ENCODE measurements around the gene USP14. TPM values are rescaled to one million over a fixed set of nuclear protein-coding genes. Genes with fewer than 3 reads are reported as not detected.
A peak's percentile ranks its signal among the peaks of the same experiment; 100 is the strongest.

Gene USP14
- total and polyA plus RNA-seq, 2 experiments from 2014 or later = 13.9 to 94.8 TPM

GRCh38 chr18:225745-226144 lies 67.4 kb downstream of the USP14 start:
- no peak overlapping the region for H2AFZ ChIP-seq
- no peaks in the 10 kb centered on the region for H3K79me2 ChIP-seq (ENCODE audit: insufficient read depth)
- TF ChIP-seq EZH2 (IDR thresholded peaks at IDR 0.05; ENCODE audit: insufficient read depth, poor library complexity, severe bottlenecking) (no peak), EZH2phosphoT487 (IDR thresholded peaks at IDR 0.05; ENCODE audit: insufficient read depth, low read depth) (no peak)
- no peak overlapping the region for H3K27ac ChIP-seq
- H3K9ac ChIP-seq = no peak overlapping the region
- no peaks in the 10 kb centered on the region for H3K9me3 ChIP-seq (ENCODE audit: low read depth)
- 97% methylated on average over 4 of the region's 4 CpGs for WGBS, 2 experiments (ENCODE audit: low coverage in 1 of 2, low lambda C conversion rate in 2 of 2, missing lambda C conversion rate in 2 of 2)
- no peak overlapping the region for H3K4me2 ChIP-seq (ENCODE audit: unreplicated experiment)
- H3F3A ChIP-seq (ENCODE audit: insufficient read depth) = peaks cover 15% of the 10 kb centered on the region; the same call in 1 of the 2 replicates
- in situ Hi-C loops (cut with MboI) = no loop called here
- peaks cover 11% of the 10 kb centered on the region for H3K4me1 ChIP-seq (ENCODE audit: insufficient read depth)
- no peaks in the 10 kb centered on the region for H4K20me1 ChIP-seq (ENCODE audit: insufficient read depth)
- no peaks in the 10 kb centered on the region for H3K9me2 ChIP-seq (ENCODE audit: insufficient read depth)
- no peak for DNase-seq
- H3K4me3 ChIP-seq = no peak overlapping the region
- no peaks in the 10 kb centered on the region for H3K27me3 ChIP-seq (replicated peaks; ENCODE audit: insufficient read depth)
- H3K36me3 ChIP-seq (ENCODE audit: low read depth) = peaks cover 30% of the 10 kb centered on the region

GRCh38 chr18:227374-227773 lies 69.0 kb downstream of the USP14 start:
- Histone ChIP-seq H3K79me2 (ENCODE audit: insufficient read depth) (no peaks in the 10 kb centered on the region), H3K4me2 (ENCODE audit: unreplicated experiment) (no peak overlapping the region), H4K20me1 (ENCODE audit: insufficient read depth) (no peaks in the 10 kb centered on the region), H3K9me3 (ENCODE audit: low read depth) (no peaks in the 10 kb centered on the region), H3K27ac (no peak overlapping the region), H2AFZ (no peak overlapping the region), H3K4me1 (ENCODE audit: insufficient read depth) (peaks cover 11% of the 10 kb centered on the region), H3K36me3 (ENCODE audit: low read depth) (peaks cover 23% of the 10 kb centered on the region), H3K4me3 (no peak overlapping the region), H3F3A (ENCODE audit: insufficient read depth) (peaks cover 11% of the 10 kb centered on the region; the same call in 1 of the 2 replicates), H3K9ac (no peak overlapping the region), H3K27me3 (replicated peaks; ENCODE audit: insufficient read depth) (no peaks in the 10 kb centered on the region), H3K9me2 (ENCODE audit: insufficient read depth) (no peaks in the 10 kb centered on the region)
- no peak for DNase-seq
- TF ChIP-seq EZH2phosphoT487 (IDR thresholded peaks at IDR 0.05; ENCODE audit: insufficient read depth, low read depth) = no peak
- no peak for TF ChIP-seq EZH2 (IDR thresholded peaks at IDR 0.05; ENCODE audit: insufficient read depth, poor library complexity, severe bottlenecking)
- in situ Hi-C loops (cut with MboI) = no loop called here
- 87 to 90% methylated on average over 6 of the region's 6 CpGs for WGBS, 2 experiments (ENCODE audit: low coverage in 1 of 2, low lambda C conversion rate in 2 of 2, missing lambda C conversion rate in 2 of 2)

- H3K4me3 ChIP-seq = no peak overlapping the region
- DNase-seq = no peak
- peaks cover 17% of the 10 kb centered on the region for H3K36me3 ChIP-seq (ENCODE audit: low read depth)
- H3F3A ChIP-seq (ENCODE audit: insufficient read depth) = peaks cover 11% of the 10 kb centered on the region; the same call in 1 of the 2 replicates
- H3K4me1 ChIP-seq (ENCODE audit: insufficient read depth) = peaks cover 11% of the 10 kb centered on the region
- no peak overlapping the region for H3K9ac ChIP-seq
- H2AFZ ChIP-seq = no peak overlapping the region
- in situ Hi-C loops (cut with MboI) = no loop called here
- no peaks in the 10 kb centered on the region for H3K27me3 ChIP-seq (replicated peaks; ENCODE audit: insufficient read depth)
- no peaks in the 10 kb centered on the region for H3K9me3 ChIP-seq (ENCODE audit: low read depth)
- no peak for TF ChIP-seq EZH2 (IDR thresholded peaks at IDR 0.05; ENCODE audit: insufficient read depth, poor library complexity, severe bottlenecking)
- no peak for TF ChIP-seq EZH2phosphoT487 (IDR thresholded peaks at IDR 0.05; ENCODE audit: insufficient read depth, low read depth)
- H3K79me2 ChIP-seq (ENCODE audit: insufficient read depth) = no peaks in the 10 kb centered on the region
- no peak overlapping the region for H3K4me2 ChIP-seq (ENCODE audit: unreplicated experiment)
- no peaks in the 10 kb centered on the region for H4K20me1 ChIP-seq (ENCODE audit: insufficient read depth)
- H3K9me2 ChIP-seq (ENCODE audit: insufficient read depth) = no peaks in the 10 kb centered on the region
- WGBS, 2 experiments (ENCODE audit: low coverage in 1 of 2, low lambda C conversion rate in 2 of 2, missing lambda C conversion rate in 2 of 2) = 89% methylated on average over 4 of the region's 4 CpGs
- no peak overlapping the region for H3K27ac ChIP-seq
Observed at GRCh38 chr18:227902-228301, 69.5 kb downstream of the USP14 start.

GRCh38 chr18:228586-228985 lies 70.2 kb downstream of the USP14 start:
- in situ Hi-C loops (cut with MboI) = no loop called here
- H3K9ac ChIP-seq = no peak overlapping the region
- no peaks in the 10 kb centered on the region for H3K79me2 ChIP-seq (ENCODE audit: insufficient read depth)
- H3K36me3 ChIP-seq (ENCODE audit: low read depth) = peaks cover 14% of the 10 kb centered on the region
- no peaks in the 10 kb centered on the region for H4K20me1 ChIP-seq (ENCODE audit: insufficient read depth)
- H3K4me3 ChIP-seq = no peak overlapping the region
- H3K9me2 ChIP-seq (ENCODE audit: insufficient read depth) = no peaks in the 10 kb centered on the region
- WGBS, 2 experiments (ENCODE audit: low coverage in 1 of 2, low lambda C conversion rate in 2 of 2, missing lambda C conversion rate in 2 of 2) = 94 to 95% methylated on average over 1 of the region's 1 CpG
- H3K27me3 ChIP-seq (replicated peaks; ENCODE audit: insufficient read depth) = no peaks in the 10 kb centered on the region
- peaks cover 11% of the 10 kb centered on the region for H3K4me1 ChIP-seq (ENCODE audit: insufficient read depth)
- H3K9me3 ChIP-seq (ENCODE audit: low read depth) = no peaks in the 10 kb centered on the region
- peak; percentile 31 for DNase-seq
- no peak overlapping the region for H3K4me2 ChIP-seq (ENCODE audit: unreplicated experiment)
- no peak for TF ChIP-seq EZH2phosphoT487 (IDR thresholded peaks at IDR 0.05; ENCODE audit: insufficient read depth, low read depth)
- H3K27ac ChIP-seq = no peak overlapping the region
- peaks cover 11% of the 10 kb centered on the region; the same call in 1 of the 2 replicates for H3F3A ChIP-seq (ENCODE audit: insufficient read depth)
- no peak overlapping the region for H2AFZ ChIP-seq

- TF ChIP-seq EZH2phosphoT487 (IDR thresholded peaks at IDR 0.05; ENCODE audit: insufficient read depth, low read depth) = no peak
- TF ChIP-seq EZH2 (IDR thresholded peaks at IDR 0.05; ENCODE audit: insufficient read depth, poor library complexity, severe bottlenecking) = no peak
- Histone ChIP-seq H2AFZ (no peak overlapping the region), H3K9me2 (ENCODE audit: insufficient read depth) (no peaks in the 10 kb centered on the region), H3K4me2 (ENCODE audit: unreplicated experiment) (no peak overlapping the region), H3K36me3 (ENCODE audit: low read depth) (no peaks in the 10 kb centered on the region; the same call in none of the 2 replicates), H3K79me2 (ENCODE audit: insufficient read depth) (no peaks in the 10 kb centered on the region), H3K4me3 (no peak overlapping the region), H3F3A (ENCODE audit: insufficient read depth) (peaks cover 11% of the 10 kb centered on the region; the same call in 1 of the 2 replicates), H3K9ac (no peak overlapping the region), H3K4me1 (ENCODE audit: insufficient read depth) (peaks cover 11% of the 10 kb centered on the region), H3K27me3 (replicated peaks; ENCODE audit: insufficient read depth) (no peaks in the 10 kb centered on the region), H3K27ac (no peak overlapping the region), H4K20me1 (ENCODE audit: insufficient read depth) (no peaks in the 10 kb centered on the region), H3K9me3 (ENCODE audit: low read depth) (no peaks in the 10 kb centered on the region)
- in situ Hi-C loops (cut with MboI) = no loop called here
- no peak for DNase-seq
- 94 to 100% methylated on average over 1 of the region's 1 CpG for WGBS, 2 experiments (ENCODE audit: low coverage in 1 of 2, low lambda C conversion rate in 2 of 2, missing lambda C conversion rate in 2 of 2)
Observed at GRCh38 chr18:231563-231962, 73.2 kb downstream of the USP14 start.

Data from GM23248 (cell line).